ENCODE measurements around the gene EXOC6B. TPM values are rescaled to one million over a fixed set of nuclear protein-coding genes. Genes with fewer than 3 reads are reported as not detected.
"Not testable (repeated sequence)": the region's sequence is repeated elsewhere in the genome, so short reads cannot be mapped to it uniquely, and the experiment has no call there.

The EXOC6B gene
- total RNA-seq, 2 experiments from 2014 or later = 6.8 to 7.6 TPM

- H3K9me3 Mint-ChIP-seq = no peaks in the 10 kb centered on the region
- H3K4me3 Mint-ChIP-seq = no peak overlapping the region
- H3K4me1 Mint-ChIP-seq = no peaks in the 10 kb centered on the region
- peaks cover 1% of the 10 kb centered on the region for H3K36me3 Mint-ChIP-seq
- H3K27me3 Mint-ChIP-seq = no peaks in the 10 kb centered on the region
- no peak for DNase-seq
- no peak overlapping the region for H3K27ac Mint-ChIP-seq
These were observed 253.3 kb downstream of the EXOC6B start for GRCh38 chr2:72572501-72572900.

- Mint-ChIP-seq H3K4me1 (peaks cover 2% of the 10 kb centered on the region), H3K27ac (no peak overlapping the region), H3K36me3 (peaks cover 1% of the 10 kb centered on the region), H3K27me3 (no peaks in the 10 kb centered on the region), H3K4me3 (no peak overlapping the region), H3K9me3 (no peaks in the 10 kb centered on the region)
- no peak for DNase-seq
These were observed 255.4 kb downstream of the EXOC6B start for GRCh38 chr2:72570413-72570812.

- no peak overlapping the region for H3K27ac Mint-ChIP-seq
- DNase-seq = no peak
- peaks cover 7% of the 10 kb centered on the region for H3K4me1 Mint-ChIP-seq
- no peak overlapping the region for H3K4me3 Mint-ChIP-seq
- no peaks in the 10 kb centered on the region for H3K9me3 Mint-ChIP-seq
- H3K27me3 Mint-ChIP-seq = no peaks in the 10 kb centered on the region
- H3K36me3 Mint-ChIP-seq = peaks cover 10% of the 10 kb centered on the region
These were observed 263.2 kb downstream of the EXOC6B start for GRCh38 chr2:72562451-72563153.

GRCh38 chr2:72561621-72562318 is 264.1 kb downstream of the EXOC6B start:
- Mint-ChIP-seq H3K9me3 (no peaks in the 10 kb centered on the region), H3K27ac (no peak overlapping the region), H3K36me3 (peaks cover 10% of the 10 kb centered on the region), H3K4me1 (peaks cover 7% of the 10 kb centered on the region), H3K4me3 (no peak overlapping the region), H3K27me3 (no peaks in the 10 kb centered on the region)
- DNase-seq = no peak

GRCh38 chr2:72555943-72556342 is 269.9 kb downstream of the EXOC6B start:
- H3K9me3 Mint-ChIP-seq = peaks cover 4% of the 10 kb centered on the region
- peaks cover 28% of the 10 kb centered on the region for H3K36me3 Mint-ChIP-seq
- H3K27ac Mint-ChIP-seq = no peak overlapping the region
- no peak for DNase-seq
- H3K4me1 Mint-ChIP-seq = no peaks in the 10 kb centered on the region
- no peaks in the 10 kb centered on the region for H3K27me3 Mint-ChIP-seq
- H3K4me3 Mint-ChIP-seq = no peak overlapping the region

GRCh38 chr2:72555363-72555762 is 270.5 kb downstream of the EXOC6B start:
- not testable (repeated sequence) for H3K4me1 Mint-ChIP-seq, H3K9me3 Mint-ChIP-seq, H3K27me3 Mint-ChIP-seq, H3K27ac Mint-ChIP-seq, H3K4me3 Mint-ChIP-seq, DNase-seq
- H3K36me3 Mint-ChIP-seq = peaks cover 28% of the 10 kb centered on the region

GRCh38 chr2:72554910-72555309 is 270.9 kb downstream of the EXOC6B start:
- not testable (repeated sequence) for H3K4me3 Mint-ChIP-seq, H3K27me3 Mint-ChIP-seq, H3K27ac Mint-ChIP-seq, H3K9me3 Mint-ChIP-seq, H3K4me1 Mint-ChIP-seq, DNase-seq
- H3K36me3 Mint-ChIP-seq = peaks cover 28% of the 10 kb centered on the region

- Mint-ChIP-seq H3K9me3 (peaks cover 4% of the 10 kb centered on the region), H3K36me3 (peaks cover 28% of the 10 kb centered on the region), H3K27ac (no peak overlapping the region), H3K27me3 (no peaks in the 10 kb centered on the region), H3K4me1 (no peaks in the 10 kb centered on the region), H3K4me3 (no peak overlapping the region)
- no peak for DNase-seq
These were observed 271.5 kb downstream of the EXOC6B start for GRCh38 chr2:72554381-72554780.

- Mint-ChIP-seq H3K27ac (no peak overlapping the region), H3K27me3 (no peaks in the 10 kb centered on the region), H3K36me3 (peaks cover 5% of the 10 kb centered on the region), H3K9me3 (no peaks in the 10 kb centered on the region), H3K4me3 (no peak overlapping the region), H3K4me1 (peaks cover 2% of the 10 kb centered on the region)
- no peak for DNase-seq
These were observed 277.6 kb downstream of the EXOC6B start for GRCh38 chr2:72548081-72548764.

- no peaks in the 10 kb centered on the region for H3K27me3 Mint-ChIP-seq
- DNase-seq = no peak
- H3K36me3 Mint-ChIP-seq = peaks cover 7% of the 10 kb centered on the region
- no peak overlapping the region for H3K4me3 Mint-ChIP-seq
- peaks cover 2% of the 10 kb centered on the region for H3K4me1 Mint-ChIP-seq
- no peak overlapping the region for H3K27ac Mint-ChIP-seq
- H3K9me3 Mint-ChIP-seq = peaks cover under 1% of the 10 kb centered on the region
These were observed 280.0 kb downstream of the EXOC6B start for GRCh38 chr2:72545790-72546189.

GRCh38 chr2:72544554-72544953 is 281.3 kb downstream of the EXOC6B start:
- Mint-ChIP-seq H3K27me3 (no peaks in the 10 kb centered on the region), H3K36me3 (peaks cover 10% of the 10 kb centered on the region), H3K9me3 (peaks cover 4% of the 10 kb centered on the region), H3K4me3 (no peak overlapping the region), H3K27ac (no peak overlapping the region), H3K4me1 (peaks cover 2% of the 10 kb centered on the region)
- no peak for DNase-seq

- Mint-ChIP-seq H3K36me3 (peaks cover 10% of the 10 kb centered on the region), H3K4me3 (no peak overlapping the region), H3K4me1 (peaks cover 2% of the 10 kb centered on the region), H3K27me3 (no peaks in the 10 kb centered on the region), H3K27ac (no peak overlapping the region), H3K9me3 (peaks cover 4% of the 10 kb centered on the region)
- DNase-seq = no peak
These were observed 282.2 kb downstream of the EXOC6B start for GRCh38 chr2:72543497-72544216.

GRCh38 chr2:72539071-72539552 is 286.7 kb downstream of the EXOC6B start:
- peaks cover 4% of the 10 kb centered on the region for H3K9me3 Mint-ChIP-seq
- H3K27ac Mint-ChIP-seq = no peak overlapping the region
- H3K36me3 Mint-ChIP-seq = peaks cover 10% of the 10 kb centered on the region
- H3K4me3 Mint-ChIP-seq = no peak overlapping the region
- H3K4me1 Mint-ChIP-seq = peaks cover 2% of the 10 kb centered on the region
- no peak for DNase-seq
- no peaks in the 10 kb centered on the region for H3K27me3 Mint-ChIP-seq

- Mint-ChIP-seq H3K36me3 (peaks cover 11% of the 10 kb centered on the region), H3K27me3 (no peaks in the 10 kb centered on the region)
These were observed 287.3 kb downstream of the EXOC6B start for GRCh38 chr2:72538486-72538885.

GRCh38 chr2:72535586-72535985 is 290.2 kb downstream of the EXOC6B start:
- H3K27ac Mint-ChIP-seq, H3K27me3 Mint-ChIP-seq, H3K4me1 Mint-ChIP-seq, DNase-seq, H3K9me3 Mint-ChIP-seq, H3K4me3 Mint-ChIP-seq, H3K36me3 Mint-ChIP-seq: not testable (repeated sequence)

More at GRCh38 chr2:72538486-72538885, 287.3 kb downstream of the EXOC6B start:
- H3K4me1 Mint-ChIP-seq = peaks cover 4% of the 10 kb centered on the region
- H3K4me3 Mint-ChIP-seq = no peak overlapping the region
- no peak overlapping the region for H3K27ac Mint-ChIP-seq
- no peak for DNase-seq
- peaks cover 4% of the 10 kb centered on the region for H3K9me3 Mint-ChIP-seq

All from activated naive CD8-positive, alpha-beta T cell treated with anti-CD3 and anti-CD28 coated beads for 36 hours (primary cell).